H1 (cell line): Measurements from ENCODE around the gene ZSWIM2. TPM values are rescaled to one million over a fixed set of nuclear protein-coding genes. Genes with fewer than 3 reads are reported as not detected.

Experiments used
- CTCF ChIA-PET: fragments of 300-600 bp; sonication (Branson Sonifier 250); formaldehyde crosslinking; loops from one replicate; lab custom pipeline; 2021; ENCODE audit not compliant: partially characterized antibody; lab: Charles Lee
- POLR2A ChIA-PET: fragments of 300-600 bp; sonication (Branson Sonifier 250); formaldehyde crosslinking; loops from one replicate; lab custom pipeline; 2021; ENCODE audit warnings: inconsistent platforms; ENCODE audit not compliant: partially characterized antibody; lab: Charles Lee
- DNase-seq, 2 experiments: peaks; one replicate each; pipeline versions ENCODE4 v3.0.0 to v3.0.0-alpha.2; 2010 to 2022; ENCODE audit warnings: low spot score in 2 of 2, low read depth in 1 of 2, mixed read lengths in 1 of 2
- FAIRE-seq: peaks from 2 replicates; lab custom pipeline; 2011; peaks lifted over from hg19 to GRCh38; lab: Jason Lieb, UNC
- H2AFZ ChIP-seq: 2 replicates; pipeline ENCODE4 v1.8.1; 2012; ENCODE audit warnings: low read length, inconsistent platforms
- H2AK5ac ChIP-seq: 2 replicates; pipeline ENCODE4 v1.6.1; 2013; ENCODE audit warnings: low read depth, low read length
- H2BK120ac ChIP-seq: replicated peaks from 2 replicates; pipeline ENCODE3; 2013; ENCODE audit warnings: low read depth, low read length, inconsistent platforms
- H2BK12ac ChIP-seq: 2 replicates; pipeline ENCODE4 v1.6.1; 2013; ENCODE audit warnings: low read depth, low read length
- H2BK15ac ChIP-seq: 2 replicates; pipeline ENCODE4 v1.6.1; 2013; ENCODE audit warnings: low read length
- H2BK20ac ChIP-seq: 2 replicates; pipeline ENCODE4 v1.6.1; 2013; ENCODE audit warnings: low read length
- H2BK5ac ChIP-seq: 2 replicates; pipeline ENCODE4 v1.6.1; 2013; ENCODE audit warnings: low read depth, low read length
- H3K14ac ChIP-seq: 2 replicates; pipeline ENCODE4 v1.6.1; 2013; ENCODE audit warnings: inconsistent platforms; ENCODE audit not compliant: insufficient read length
- H3K18ac ChIP-seq: 2 replicates; pipeline ENCODE4 v1.6.1; 2013; ENCODE audit warnings: low read length; ENCODE audit errors: extremely low read depth
- H3K23ac ChIP-seq: 2 replicates; pipeline ENCODE4 v1.6.1; 2013; ENCODE audit warnings: inconsistent platforms; ENCODE audit not compliant: insufficient read length
- H3K23me2 ChIP-seq: 2 replicates; pipeline ENCODE4 v1.6.1; 2013; ENCODE audit warnings: low read depth, low read length
- H3K27ac ChIP-seq: 2 replicates; pipeline ENCODE4 v1.6.1; 2011; ENCODE audit warnings: low read depth, low read length, inconsistent platforms
- H3K27me3 ChIP-seq, 4 experiments: replicated peaks in 1 of 4; 1 replicate in 1 of 4; 2 replicates in 3 of 4; pipeline versions ENCODE4 v1.6.1 to v1.8.1; 2011 to 2013; ENCODE audit warnings: low read length in 3 of 4, mild to moderate bottlenecking in 3 of 4, inconsistent platforms in 2 of 4, mixed read lengths in 2 of 4, moderate library complexity in 1 of 4; ENCODE audit not compliant: control insufficient read depth in 3 of 4, insufficient read depth in 3 of 4; ENCODE audit errors: extremely low read depth in 1 of 4
- H3K36me3 ChIP-seq, 4 experiments: 2 replicates each; pipeline versions ENCODE4 v1.6.1 to v1.8.1; 2011 to 2013; ENCODE audit warnings: mild to moderate bottlenecking in 4 of 4, low read length in 3 of 4, moderate library complexity in 2 of 4, control low read depth in 1 of 4, inconsistent platforms in 1 of 4; ENCODE audit not compliant: insufficient read depth in 4 of 4, control insufficient read depth in 2 of 4
- H3K4ac ChIP-seq: replicated peaks from 2 replicates; pipeline ENCODE3; 2013; ENCODE audit warnings: low read length, low read depth, mixed read lengths, inconsistent platforms; ENCODE audit not compliant: insufficient read length
- H3K4me1 ChIP-seq, 4 experiments: replicated peaks in 1 of 4; 1 replicate in 1 of 4; 2 replicates in 3 of 4; pipeline versions ENCODE4 v1.6.1 to v1.8.1; 2011 to 2013; ENCODE audit warnings: low read length in 3 of 4, inconsistent platforms in 2 of 4, mixed read lengths in 1 of 4; ENCODE audit not compliant: insufficient read depth in 4 of 4, control insufficient read depth in 3 of 4
- H3K4me2 ChIP-seq, 2 experiments: 2 replicates each; pipeline versions ENCODE4 v1.6.1 to v1.8.1; 2011 to 2013; ENCODE audit warnings: low read depth in 2 of 2, low read length in 2 of 2, control low read depth in 1 of 2, inconsistent platforms in 1 of 2, mild to moderate bottlenecking in 1 of 2; ENCODE audit not compliant: insufficient read depth in 1 of 2
- H3K4me3 ChIP-seq, 4 experiments: fragments of 200-600, 300-600 bp in 1 of 4; sonication (generic), shearing (Covaris generic), sonication (Bioruptor Twin) in 1 of 4; 2 replicates each; pipeline versions ENCODE4 v1.5.1 to v1.8.1; 2011 to 2016; ENCODE audit warnings: low read length in 4 of 4, low read depth in 3 of 4, control low read depth in 2 of 4, inconsistent platforms in 2 of 4, mild to moderate bottlenecking in 2 of 4, mixed read lengths in 1 of 4, moderate library complexity in 1 of 4; ENCODE audit not compliant: insufficient read depth in 2 of 4; ENCODE audit errors: extremely low read depth in 1 of 4
- H3K56ac ChIP-seq: replicated peaks from 2 replicates; pipeline ENCODE3; 2013; ENCODE audit warnings: low read depth, mild to moderate bottlenecking, mixed read lengths, low read length, inconsistent platforms; ENCODE audit not compliant: insufficient read length
- H3K79me1 ChIP-seq: 2 replicates; pipeline ENCODE4 v1.6.1; 2013; ENCODE audit warnings: low read depth, low read length, control low read depth
- H3K79me2 ChIP-seq, 2 experiments: 2 replicates each; pipeline versions ENCODE4 v1.6.1 to v1.8.1; 2012 to 2013; ENCODE audit warnings: low read length in 2 of 2, mild to moderate bottlenecking in 2 of 2, inconsistent platforms in 1 of 2; ENCODE audit not compliant: insufficient read depth in 2 of 2, control insufficient read depth in 1 of 2
- H3K9ac ChIP-seq, 4 experiments: replicated peaks in 1 of 4; 1 replicate in 1 of 4; 2 replicates in 3 of 4; pipeline versions ENCODE4 v1.6.1 to v1.8.1; 2011 to 2013; ENCODE audit warnings: low read depth in 3 of 4, low read length in 3 of 4, control low read depth in 2 of 4, mild to moderate bottlenecking in 2 of 4, moderate library complexity in 2 of 4, inconsistent platforms in 1 of 4; ENCODE audit errors: extremely low read depth in 1 of 4
- H3K9me3 ChIP-seq, 2 experiments: 2 replicates each; pipeline versions ENCODE4 v1.6.1 to v1.8.1; 2012 to 2013; ENCODE audit warnings: mild to moderate bottlenecking in 2 of 2, moderate library complexity in 2 of 2, control low read depth in 1 of 2, inconsistent platforms in 1 of 2, low read depth in 1 of 2, low read length in 1 of 2, mixed read lengths in 1 of 2; ENCODE audit not compliant: insufficient read depth in 2 of 2
- H4K20me1 ChIP-seq, 2 experiments: replicated peaks in 1 of 2; 2 replicates each; pipeline versions ENCODE3 to v1.8.1; 2011 to 2013; ENCODE audit warnings: inconsistent platforms in 2 of 2, low read length in 2 of 2, mild to moderate bottlenecking in 1 of 2; ENCODE audit not compliant: insufficient read depth in 2 of 2, control insufficient read depth in 1 of 2
- H4K5ac ChIP-seq: 2 replicates; pipeline ENCODE4 v1.6.1; 2013; ENCODE audit warnings: low read length, low read depth, mixed read lengths, inconsistent platforms; ENCODE audit not compliant: insufficient read length
- H4K8ac ChIP-seq: 2 replicates; pipeline ENCODE4 v1.8.0; 2013; ENCODE audit warnings: mild to moderate bottlenecking, moderate library complexity, low read length, inconsistent platforms; ENCODE audit not compliant: insufficient read depth; ENCODE audit errors: extremely low read depth
- H4K91ac ChIP-seq: replicated peaks from 2 replicates; pipeline ENCODE3; 2013; ENCODE audit warnings: low read length, mixed read lengths, inconsistent platforms; ENCODE audit not compliant: insufficient read length
- CTCF ChIP-seq, 3 experiments: IDR thresholded peaks; 1 replicate in 2 of 3; 2 replicates in 1 of 3; pipeline versions ENCODE4 v1.5.1 to v1.6.1; 2011; ENCODE audit warnings: low read length in 3 of 3, mild to moderate bottlenecking in 3 of 3, inconsistent platforms in 2 of 3, low read depth in 1 of 3, moderate library complexity in 1 of 3; ENCODE audit not compliant: insufficient read depth in 1 of 3; ENCODE audit errors: control extremely low read depth in 1 of 3
- RAD21 ChIP-seq, 2 experiments: IDR thresholded peaks in 1 of 2; conservative IDR thresholded peaks in 1 of 2; 2 replicates each; pipeline ENCODE4 v1.6.1; 2011; ENCODE audit warnings: low read depth in 2 of 2, low read length in 2 of 2, improper control_type of control experiment in 1 of 2, inconsistent platforms in 1 of 2, mild to moderate bottlenecking in 1 of 2, moderate library complexity in 1 of 2
- WGBS, 2 experiments: shearing (Covaris generic) in 1 of 2; methylation state at CpG; one replicate each; pipeline versions ENCODE4 v1.1.6 to v1.1.7; 2013 to 2015; ENCODE audit warnings: low lambda C conversion rate in 2 of 2, mixed read lengths in 2 of 2, inconsistent platforms in 1 of 2, low coverage in 1 of 2, missing lambda C conversion rate in 1 of 2; ENCODE audit not compliant: insufficient replicate concordance in 2 of 2, insufficient coverage in 1 of 2, insufficient read length in 1 of 2; ENCODE audit errors: extremely low coverage in 1 of 2, missing lambda C conversion rate in 1 of 2; 5-methylcytosine and 5-hydroxymethylcytosine counted together
- polyA plus RNA-seq, 7 experiments: library from polyadenylated mRNA; depleted of rRNA in 3 of 7; stranded (reverse) in 5 of 7; unstranded in 2 of 7; fragments of >200 nt in 5 of 7; fragments of 200-250 nt in 2 of 7; gene quantifications; 1 replicate in 5 of 7; 2 replicates in 1 of 7; 4 replicates in 1 of 7; pipeline versions ENCODE4 v1.2.1 to v1.2.3, GENCODE V29; 2011 to 2013; ENCODE audit warnings: missing spikeins in 2 of 7, mixed read lengths in 2 of 7
- total RNA-seq: library from RNA; stranded (reverse); fragmentation: NEBNext Ultra II Directional; extraction: Animal tissue kit (Norgen Biotek cat#: 25700); gene quantifications from 2 replicates; pipeline ENCODE4 v1.2.1, GENCODE V29; 2021

Gene ZSWIM2
- total and polyA plus RNA-seq, 2 of the 8 experiments (the other 6 are each of a cell fraction or from before 2014, with no cell fraction given), result not detected

DNA sequence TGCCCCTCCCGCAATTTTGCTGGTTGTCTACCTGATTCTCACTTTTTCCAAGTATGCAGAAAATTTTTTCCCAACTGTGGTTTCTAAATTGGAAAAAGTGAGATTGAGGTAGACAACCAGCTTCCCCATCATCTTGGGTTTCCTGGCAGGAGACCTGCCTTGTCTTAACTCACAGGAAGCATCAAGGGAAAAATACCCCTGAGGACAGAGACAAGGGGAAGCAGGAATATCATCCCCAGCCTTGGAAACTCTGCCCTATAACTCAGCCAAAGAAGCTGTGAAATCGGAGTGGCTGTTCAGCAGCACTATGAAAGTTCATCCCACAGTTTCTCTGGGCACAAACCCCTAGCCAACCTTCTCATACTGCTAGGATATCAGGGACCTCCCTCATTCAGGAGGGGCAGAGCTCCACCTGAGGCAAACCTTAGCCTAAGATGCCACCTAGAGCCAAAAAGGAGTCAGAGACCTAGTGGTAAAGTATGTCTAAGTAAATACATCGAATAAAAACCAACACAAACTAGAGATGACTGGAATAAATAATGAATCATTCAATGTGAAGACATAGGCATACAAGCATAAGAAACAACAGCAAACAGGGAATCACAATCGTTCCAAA, 68.2 kb downstream of the ZSWIM2 start:
- Histone ChIP-seq H3K23me2 (no peaks in the 10 kb centered on the region), H2BK120ac (no peak overlapping the region), H3K27ac (no peak overlapping the region), H3K23ac (no peak overlapping the region), H3K79me2 (no peaks in the 10 kb centered on the region), H2AK5ac (no peak overlapping the region), H3K4me1 (no peaks in the 10 kb centered on the region), H2BK20ac (no peak overlapping the region), H3K36me3 (no peaks in the 10 kb centered on the region), H4K8ac (no peak overlapping the region), H2AFZ (peak overlapping the region; percentile 99), H3K14ac (no peak overlapping the region), H3K4me3 (no peak overlapping the region), H3K56ac (no peak overlapping the region), H4K5ac (no peak overlapping the region), H3K4ac (no peak overlapping the region), H2BK5ac (no peak overlapping the region), H3K9me3 (no peaks in the 10 kb centered on the region), H3K27me3 (no peaks in the 10 kb centered on the region), H2BK15ac (no peak overlapping the region), H3K18ac (no peak overlapping the region), H3K9ac (no peak overlapping the region), H4K91ac (no peak overlapping the region), H4K20me1 (no peaks in the 10 kb centered on the region), H3K4me2 (no peak overlapping the region; a peak in 1 of 4 replicates), H2BK12ac (no peak overlapping the region), H3K79me1 (no peaks in the 10 kb centered on the region)
- FAIRE-seq (peak; percentile 98), DNase-seq (peak in 1 of 2 experiments; percentile 43)
- WGBS, 2 experiments, result 56% methylated on average over 4 of the region's 4 CpGs; no CpG with 5 or more reads in 1 of the 2 experiments
- CTCF ChIA-PET, result interaction anchor here (0.6 to 5.0 kb wide), 36 partner anchors 9 to 802 kb away, joined by 3 to 34 read pairs (median 5); partner anchors contain the start of gene FAM171B
- POLR2A ChIA-PET, result interaction anchor here (0.7 to 1.4 kb wide), 3 partner anchors 45 to 295 kb away, joined by 3 read pairs; partner anchors contain the start of genes ITGAV and ZC3H15
- TF ChIP-seq CTCF (IDR thresholded peaks at IDR 0.05; ENCODE audit: control extremely low read depth in 1 of 3, insufficient read depth in 1 of 3, low read depth in 1 of 3, low read length in 3 of 3) (peak; percentile 26 to 85 (median 81)), RAD21 (IDR thresholded peaks at IDR 0.05 in 1 of 2, conservative IDR thresholded peaks at IDR 0.05 in 1 of 2; ENCODE audit: low read depth in 2 of 2, low read length in 2 of 2) (peak; percentile 99)
